H9 (cell line): ENCODE data around the gene AKT1S1. TPM values are rescaled to one million over a fixed set of nuclear protein-coding genes. Genes with fewer than 3 reads are reported as not detected.

ENCODE experiments used
- DNase-seq: peaks from one replicate; pipeline ENCODE4 v3.0.0-alpha.2; 2017
- H2AFZ ChIP-seq: one replicate; pipeline ENCODE4 v1.6.1; 2013; ENCODE audit warnings: mild to moderate bottlenecking, low read length, control low read depth, moderate library complexity
- H2AK5ac ChIP-seq: 2 replicates; pipeline ENCODE4 v1.6.1; 2013; ENCODE audit warnings: low read length, control low read depth, mixed read lengths; ENCODE audit not compliant: insufficient read length
- H2BK120ac ChIP-seq: one replicate; pipeline ENCODE4 v1.6.1; 2013; ENCODE audit warnings: low read depth, mild to moderate bottlenecking, low read length, control low read depth, inconsistent platforms; ENCODE audit not compliant: poor library complexity, severe bottlenecking
- H2BK12ac ChIP-seq: 2 replicates; pipeline ENCODE4 v1.6.1; 2013; ENCODE audit warnings: low read length, control low read depth, mixed read lengths, low read depth; ENCODE audit not compliant: insufficient read length
- H2BK15ac ChIP-seq: 2 replicates; pipeline ENCODE4 v1.6.1; 2013; ENCODE audit warnings: low read depth, low read length, control low read depth
- H2BK20ac ChIP-seq: one replicate; pipeline ENCODE4 v1.6.1; 2013; ENCODE audit warnings: low read depth, mild to moderate bottlenecking, low read length, control low read depth, inconsistent platforms; ENCODE audit not compliant: poor library complexity, severe bottlenecking
- H2BK5ac ChIP-seq: 2 replicates; pipeline ENCODE4 v1.6.1; 2013; ENCODE audit warnings: low read length, control low read depth, mixed read lengths; ENCODE audit not compliant: insufficient read length
- H3K14ac ChIP-seq: 2 replicates; pipeline ENCODE4 v1.6.1; 2013; ENCODE audit warnings: low read length, control low read depth; ENCODE audit not compliant: insufficient read depth
- H3K18ac ChIP-seq: 2 replicates; pipeline ENCODE4 v1.6.1; 2013; ENCODE audit warnings: low read depth, mild to moderate bottlenecking, mixed read lengths, low read length, control low read depth; ENCODE audit not compliant: insufficient read length
- H3K23ac ChIP-seq: 2 replicates; pipeline ENCODE4 v1.6.1; 2013; ENCODE audit warnings: low read length, control low read depth, mixed read lengths, low read depth; ENCODE audit not compliant: insufficient read length
- H3K23me2 ChIP-seq: 2 replicates; pipeline ENCODE4 v1.6.1; 2013; ENCODE audit warnings: low read depth, mild to moderate bottlenecking, mixed read lengths, low read length, control low read depth; ENCODE audit not compliant: insufficient read length, poor library complexity, severe bottlenecking
- H3K27ac ChIP-seq: 2 replicates; pipeline ENCODE4 v1.5.1; 2013; ENCODE audit warnings: low read length, control low read depth, mixed read lengths, low read depth; ENCODE audit not compliant: insufficient read length
- H3K27me3 ChIP-seq: 2 replicates; pipeline ENCODE4 v1.6.1; 2013; ENCODE audit warnings: low read length, control low read depth, inconsistent platforms; ENCODE audit not compliant: insufficient read depth
- H3K4ac ChIP-seq: 2 replicates; pipeline ENCODE4 v1.6.1; 2013; ENCODE audit warnings: low read depth, mild to moderate bottlenecking, control low read depth, inconsistent platforms, low read length, moderate library complexity
- H3K4me1 ChIP-seq: 2 replicates; pipeline ENCODE4 v1.6.1; 2013; ENCODE audit warnings: low read length, control low read depth, inconsistent platforms; ENCODE audit not compliant: insufficient read depth
- H3K4me2 ChIP-seq: 2 replicates; pipeline ENCODE4 v1.6.1; 2013; ENCODE audit warnings: low read length, control low read depth, mixed read lengths; ENCODE audit not compliant: insufficient read length, insufficient read depth
- H3K56ac ChIP-seq: 2 replicates; pipeline ENCODE4 v1.6.1; 2013; ENCODE audit warnings: low read depth, mild to moderate bottlenecking, mixed read lengths, low read length, control low read depth; ENCODE audit not compliant: insufficient read length
- H3K79me1 ChIP-seq: 2 replicates; pipeline ENCODE4 v1.6.1; 2013; ENCODE audit warnings: low read depth, mild to moderate bottlenecking, moderate library complexity, low read length, control low read depth, inconsistent platforms; ENCODE audit not compliant: insufficient read depth, poor library complexity, severe bottlenecking
- H3K79me2 ChIP-seq: 2 replicates; pipeline ENCODE4 v1.6.1; 2013; ENCODE audit warnings: low read length, control low read depth, inconsistent platforms; ENCODE audit not compliant: insufficient read depth
- H3K9ac ChIP-seq: 2 replicates; pipeline ENCODE4 v1.6.1; 2013; ENCODE audit warnings: low read length, control low read depth, mixed read lengths; ENCODE audit not compliant: insufficient read length; ENCODE audit errors: extremely low read depth
- H3K9me3 ChIP-seq: one replicate; pipeline ENCODE4 v1.6.1; 2013; ENCODE audit warnings: low read depth, low read length, inconsistent platforms; ENCODE audit not compliant: control insufficient read depth
- H3T11ph ChIP-seq: one replicate; pipeline ENCODE4 v1.6.1; 2013; ENCODE audit warnings: mild to moderate bottlenecking, low read length, control low read depth, inconsistent platforms
- H4K20me1 ChIP-seq: one replicate; pipeline ENCODE4 v1.6.1; 2013; ENCODE audit not compliant: control insufficient read depth, insufficient read length, insufficient read depth
- H4K5ac ChIP-seq: 2 replicates; pipeline ENCODE4 v1.6.1; 2013; ENCODE audit warnings: low read depth, mild to moderate bottlenecking, mixed read lengths, low read length, control low read depth; ENCODE audit not compliant: insufficient read length
- H4K8ac ChIP-seq: replicated peaks from 2 replicates; pipeline ENCODE4 v1.6.1; 2013; ENCODE audit warnings: low read length, control low read depth, mixed read lengths, low read depth; ENCODE audit not compliant: insufficient read length
- H4K91ac ChIP-seq: 2 replicates; pipeline ENCODE4 v1.6.1; 2013; ENCODE audit warnings: low read depth, mild to moderate bottlenecking, moderate library complexity, mixed read lengths, low read length, control low read depth; ENCODE audit not compliant: insufficient read length
- H3K27ac Mint-ChIP-seq, 3 experiments: 2 replicates in 2 of 3; 3 replicates in 1 of 3; pipeline ENCODE4 v1.8.0; 2020 to 2021; ENCODE audit warnings: mixed read lengths in 3 of 3, mild to moderate bottlenecking in 1 of 3, moderate library complexity in 1 of 3
- H3K27me3 Mint-ChIP-seq: 2 replicates; pipeline ENCODE4 v1.8.0; 2021; ENCODE audit warnings: low read depth, mild to moderate bottlenecking, moderate library complexity, mixed read lengths
- H3K36me3 Mint-ChIP-seq, 3 experiments: 2 replicates in 2 of 3; 3 replicates in 1 of 3; pipeline ENCODE4 v1.8.0; 2020 to 2021; ENCODE audit warnings: low read depth in 3 of 3, mixed read lengths in 3 of 3; ENCODE audit not compliant: insufficient read depth in 1 of 3
- H3K4me1 Mint-ChIP-seq, 2 experiments: 2 replicates each; pipeline ENCODE4 v1.8.0; 2020; ENCODE audit warnings: mixed read lengths in 2 of 2
- H3K4me3 Mint-ChIP-seq, 2 experiments: 2 replicates in 1 of 2; 3 replicates in 1 of 2; pipeline ENCODE4 v1.8.0; 2020 to 2021; ENCODE audit warnings: mild to moderate bottlenecking in 2 of 2, mixed read lengths in 2 of 2, moderate library complexity in 1 of 2
- H3K9me3 Mint-ChIP-seq, 2 experiments: 2 replicates in 1 of 2; 3 replicates in 1 of 2; pipeline ENCODE4 v1.8.0; 2020; ENCODE audit warnings: mild to moderate bottlenecking in 2 of 2, mixed read lengths in 2 of 2, moderate library complexity in 1 of 2
- CTCF ChIP-seq: fragments of 200-600 bp; sonication (generic); conservative IDR thresholded peaks from 3 replicates; pipeline ENCODE4 v1.8.0; 2021; ENCODE audit warnings: antibody characterized with exemption, mild to moderate bottlenecking
- WGBS: extraction: QIAGEN DNeasy Blood & Tissue Kit; methylation state at CpG from one replicate; pipeline ENCODE4 v1.1.7; 2013; ENCODE audit warnings: missing lambda C conversion rate, low lambda C conversion rate, mixed read lengths; ENCODE audit not compliant: insufficient read length; ENCODE audit errors: extremely low coverage; 5-methylcytosine and 5-hydroxymethylcytosine counted together
- total RNA-seq: library from RNA; stranded (reverse); gene quantifications from 2 replicates; pipeline ENCODE4 v1.2.1, GENCODE V29; 2021

The AKT1S1 gene
- total RNA-seq, 1 experiment from 2014 or later, result 43.5 TPM

- H3K4ac ChIP-seq, result no peak overlapping the region
- H4K91ac ChIP-seq, result no peak overlapping the region
- H3K79me1 ChIP-seq, result no peaks in the 10 kb centered on the region
- H2BK12ac ChIP-seq, result no peak overlapping the region
- no peak overlapping the region for H3K56ac ChIP-seq
- H4K20me1 ChIP-seq, result no peaks in the 10 kb centered on the region
- Mint-ChIP-seq H3K27ac (peak overlapping the region in 1 of 3 experiments; percentile 77; a peak in 1 of 7 replicates), H3K9me3 (no peaks in the 10 kb centered on the region), H3K4me1 (peaks cover 21 to 27% of the 10 kb centered on the region in 2 experiments), H3K4me3 (peak overlapping the region in 1 of 2 experiments; percentile 54; a peak in 1 of 5 replicates), H3K36me3 (peaks cover 3 to 14% (median 8%) of the 10 kb centered on the region in 3 experiments; a peak in 6 of 7 replicates), H3K27me3 (no peaks in the 10 kb centered on the region)
- no peak overlapping the region for H2BK120ac ChIP-seq
- no peak overlapping the region for H3K27ac ChIP-seq
- no peak overlapping the region for H4K8ac ChIP-seq
- no peak overlapping the region for H3K14ac ChIP-seq
- H2BK15ac ChIP-seq, result no peak overlapping the region
- no peaks in the 10 kb centered on the region; the same call in 1 of the 2 replicates for H3K79me2 ChIP-seq
- no peak overlapping the region for H4K5ac ChIP-seq
- H3K23me2 ChIP-seq, result peaks cover 16% of the 10 kb centered on the region
- no peak overlapping the region for H3K18ac ChIP-seq
- no peaks in the 10 kb centered on the region for H3K27me3 ChIP-seq
- H2AK5ac ChIP-seq, result no peak overlapping the region
- no peak for DNase-seq
- no peak overlapping the region for H2BK5ac ChIP-seq
- H2AFZ ChIP-seq, result no peak overlapping the region
- no CpG with 5 or more reads among the region's 10 CpGs for whole genome bisulfite sequencing
- H3K4me1 ChIP-seq, result peaks cover 2% of the 10 kb centered on the region; the same call in 1 of the 2 replicates
- H3K4me2 ChIP-seq, result no peak overlapping the region
- H3K9me3 ChIP-seq, result no peaks in the 10 kb centered on the region
- no peak overlapping the region for H3T11ph ChIP-seq
- H3K9ac ChIP-seq, result no peak overlapping the region
- TF ChIP-seq CTCF, result no peak
- H3K23ac ChIP-seq, result no peak overlapping the region
- H2BK20ac ChIP-seq, result no peak overlapping the region
These were observed 3.3 kb downstream of the AKT1S1 start for GRCh38 chr19:49873834-49874233.
